Large intestine (tissue), 3 donors: ENCODE data around the gene NECAB3. TPM values are rescaled to one million over a fixed set of nuclear protein-coding genes. Genes with fewer than 3 reads are reported as not detected.

Experiments
- DNase-seq, 2 donors: peaks; one replicate each; pipeline versions ENCODE4 v3.0.0 to v3.0.0-alpha.2; 2013
- H3K27ac ChIP-seq: one replicate; pipeline ENCODE4 v1.5.1; 2013; ENCODE audit warnings: low read length
- H3K27me3 ChIP-seq: 2 replicates; pipeline ENCODE4 v1.6.1; 2013; ENCODE audit warnings: low read length; ENCODE audit not compliant: control insufficient read depth, insufficient read depth
- H3K36me3 ChIP-seq: 2 replicates; pipeline ENCODE4 v1.6.1; 2013; ENCODE audit warnings: low read length; ENCODE audit not compliant: control insufficient read depth, insufficient read depth
- H3K4me1 ChIP-seq: one replicate; pipeline ENCODE4 v1.6.1; 2013; ENCODE audit warnings: low read length; ENCODE audit not compliant: control insufficient read depth, insufficient read depth
- H3K4me3 ChIP-seq: one replicate; pipeline ENCODE4 v1.5.1; 2013; ENCODE audit warnings: low read length
- H3K9me3 ChIP-seq: one replicate; pipeline ENCODE4 v1.6.1; 2013; ENCODE audit warnings: mild to moderate bottlenecking, low read depth, low read length, moderate library complexity; ENCODE audit not compliant: control insufficient read depth
- WGBS: methylation state at CpG from one replicate; pipeline ENCODE4 v1.1.5; 2013; ENCODE audit warnings: low lambda C conversion rate; ENCODE audit not compliant: insufficient coverage; 5-methylcytosine and 5-hydroxymethylcytosine counted together
- polyA plus RNA-seq: library from polyadenylated mRNA; unstranded; fragments of 120-200 nt; gene quantifications from one replicate; pipeline ENCODE4 v1.2.1, GENCODE V29; 2013

The NECAB3 gene
- polyA plus RNA-seq, 1 donor, result 27.8 TPM

DNA sequence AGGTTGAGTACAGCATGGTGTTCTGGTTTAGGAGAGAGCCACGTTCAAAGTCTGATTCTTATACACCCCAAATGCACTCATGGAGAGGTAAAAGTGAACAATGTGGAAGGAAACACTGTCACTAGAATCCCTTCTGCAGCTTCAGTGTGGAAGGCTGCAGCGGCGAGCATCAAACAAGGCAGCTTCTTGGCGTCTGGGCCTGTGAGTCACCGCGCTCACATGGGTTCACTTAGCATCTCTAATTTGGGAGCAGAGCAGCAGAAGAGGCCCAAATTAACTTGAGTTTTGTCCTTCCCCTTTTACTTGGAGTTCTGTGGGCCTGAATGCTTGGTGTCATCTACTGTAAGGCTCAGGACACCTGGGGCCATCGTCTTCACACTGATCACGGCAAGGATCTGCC, 22.9 kb upstream of the NECAB3 start:
- no peak overlapping the region for H3K4me3 ChIP-seq
- no peak overlapping the region for H3K27ac ChIP-seq
- no peaks in the 10 kb centered on the region for H3K4me1 ChIP-seq
- H3K36me3 ChIP-seq, result no peaks in the 10 kb centered on the region
- WGBS, result no CpG with 5 or more reads among the region's 8 CpGs
- DNase-seq, result no peak
- H3K9me3 ChIP-seq, result peaks cover 23% of the 10 kb centered on the region
- no peaks in the 10 kb centered on the region for H3K27me3 ChIP-seq

- Histone ChIP-seq H3K27me3 (no peaks in the 10 kb centered on the region), H3K36me3 (no peaks in the 10 kb centered on the region), H3K4me3 (no peak overlapping the region), H3K27ac (no peak overlapping the region), H3K4me1 (no peaks in the 10 kb centered on the region), H3K9me3 (peaks cover 19% of the 10 kb centered on the region)
- 100% methylated on average over 1 of the region's 4 CpGs for WGBS
- DNase-seq, result no peak
These were observed 22.2 kb upstream of the NECAB3 start for GRCh38 chr20:33696448-33696847.

GRCh38 chr20:33694639-33695012, 20.4 kb upstream of the NECAB3 start:
- H3K4me1 ChIP-seq, result no peaks in the 10 kb centered on the region
- no peak overlapping the region for H3K4me3 ChIP-seq
- no peaks in the 10 kb centered on the region for H3K36me3 ChIP-seq
- WGBS, result no CpG with 5 or more reads among the region's 6 CpGs
- H3K27ac ChIP-seq, result no peak overlapping the region
- no peak for DNase-seq
- H3K9me3 ChIP-seq, result peaks cover 11% of the 10 kb centered on the region
- H3K27me3 ChIP-seq, result no peaks in the 10 kb centered on the region

- Histone ChIP-seq H3K27ac (no peak overlapping the region), H3K27me3 (no peaks in the 10 kb centered on the region), H3K9me3 (peaks cover 10% of the 10 kb centered on the region), H3K4me3 (no peak overlapping the region), H3K36me3 (no peaks in the 10 kb centered on the region), H3K4me1 (peaks cover 3% of the 10 kb centered on the region)
- no peak for DNase-seq
- WGBS, result 100% methylated on average over 1 of the region's 17 CpGs
These were observed 19.8 kb upstream of the NECAB3 start for GRCh38 chr20:33693741-33694638.

DNA sequence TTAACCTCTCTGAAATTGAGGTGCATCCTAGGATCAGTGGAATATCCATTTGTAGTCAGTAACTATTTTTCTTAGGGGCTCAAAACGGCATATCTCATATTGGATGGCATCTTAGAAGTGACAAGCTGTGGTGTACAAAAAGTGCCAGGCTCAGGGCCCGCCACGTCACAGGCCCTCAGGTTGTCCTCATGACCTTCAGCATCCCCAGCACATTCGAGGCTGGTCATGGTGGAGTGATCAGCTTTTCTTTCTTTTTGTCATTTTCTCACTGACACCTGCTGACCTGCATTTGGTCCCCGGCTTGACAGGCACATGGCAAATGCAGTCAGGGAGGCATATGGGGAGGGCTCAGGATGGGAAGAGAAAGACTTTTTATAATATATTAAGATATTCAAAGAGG, 19.1 kb upstream of the NECAB3 start:
- no peak for DNase-seq
- H3K4me3 ChIP-seq, result no peak overlapping the region
- peaks cover 10% of the 10 kb centered on the region for H3K4me1 ChIP-seq
- WGBS, result no CpG with 5 or more reads among the region's 5 CpGs
- no peaks in the 10 kb centered on the region for H3K27me3 ChIP-seq
- no peak overlapping the region for H3K27ac ChIP-seq
- H3K36me3 ChIP-seq, result no peaks in the 10 kb centered on the region
- peaks cover 3% of the 10 kb centered on the region for H3K9me3 ChIP-seq

DNA sequence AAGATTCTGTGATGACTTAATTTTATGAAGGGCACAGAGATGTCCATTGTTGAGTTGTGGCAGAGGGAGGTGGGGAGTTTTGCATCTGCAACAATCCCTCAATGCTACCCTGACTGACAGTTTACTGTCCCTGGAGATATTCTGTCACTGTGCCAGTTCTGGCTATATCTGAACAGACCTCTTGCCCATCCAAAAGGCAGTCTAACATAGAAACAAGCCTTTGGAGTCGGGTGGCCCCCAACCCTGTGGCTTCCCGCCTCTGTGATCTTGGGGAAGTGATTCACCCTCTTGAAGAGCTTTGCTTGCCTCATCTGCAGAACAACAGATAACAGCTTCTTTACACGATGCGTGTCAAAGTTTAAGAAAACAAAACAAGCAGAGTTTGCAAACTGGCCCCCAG, 15.7 kb upstream of the NECAB3 start:
- no peaks in the 10 kb centered on the region for H3K36me3 ChIP-seq
- DNase-seq, result no peak
- H3K4me1 ChIP-seq, result peaks cover 22% of the 10 kb centered on the region
- no peak overlapping the region for H3K4me3 ChIP-seq
- H3K27ac ChIP-seq, result no peak overlapping the region
- WGBS, result 14% methylated on average over 2 of the region's 4 CpGs
- H3K27me3 ChIP-seq, result no peaks in the 10 kb centered on the region
- H3K9me3 ChIP-seq, result no peaks in the 10 kb centered on the region

GRCh38 chr20:33689493-33689892, 15.3 kb upstream of the NECAB3 start:
- H3K27ac ChIP-seq, result no peak overlapping the region
- H3K36me3 ChIP-seq, result no peaks in the 10 kb centered on the region
- no peaks in the 10 kb centered on the region for H3K27me3 ChIP-seq
- H3K4me1 ChIP-seq, result peaks cover 27% of the 10 kb centered on the region
- H3K9me3 ChIP-seq, result no peaks in the 10 kb centered on the region
- H3K4me3 ChIP-seq, result no peak overlapping the region
- no CpG with 5 or more reads among the region's 1 CpG for WGBS
- DNase-seq, result no peak

- no CpG with 5 or more reads among the region's 3 CpGs for WGBS
- Histone ChIP-seq H3K27ac (no peak overlapping the region), H3K27me3 (no peaks in the 10 kb centered on the region), H3K9me3 (no peaks in the 10 kb centered on the region), H3K4me3 (no peak overlapping the region), H3K4me1 (peaks cover 30% of the 10 kb centered on the region), H3K36me3 (no peaks in the 10 kb centered on the region)
- DNase-seq, result peak in 1 of 2 donors; percentile 49
These were observed 14.8 kb upstream of the NECAB3 start for GRCh38 chr20:33688938-33689424.

GRCh38 chr20:33687993-33688937, 14.0 kb upstream of the NECAB3 start:
- no peak overlapping the region for H3K4me3 ChIP-seq
- H3K36me3 ChIP-seq, result no peaks in the 10 kb centered on the region
- no peak for DNase-seq
- no peak overlapping the region for H3K27ac ChIP-seq
- no peaks in the 10 kb centered on the region for H3K27me3 ChIP-seq
- no CpG with 5 or more reads among the region's 3 CpGs for WGBS
- peaks cover 30% of the 10 kb centered on the region for H3K4me1 ChIP-seq
- no peaks in the 10 kb centered on the region for H3K9me3 ChIP-seq

GRCh38 chr20:33687370-33687915, 13.2 kb upstream of the NECAB3 start:
- WGBS, result no CpG with 5 or more reads among the region's 8 CpGs
- no peaks in the 10 kb centered on the region for H3K9me3 ChIP-seq
- no peak for DNase-seq
- no peak overlapping the region for H3K4me3 ChIP-seq
- no peak overlapping the region for H3K27ac ChIP-seq
- peaks cover 30% of the 10 kb centered on the region for H3K4me1 ChIP-seq
- no peaks in the 10 kb centered on the region for H3K36me3 ChIP-seq
- H3K27me3 ChIP-seq, result no peaks in the 10 kb centered on the region
